Left forelimb (tissue), 1 donor: ENCODE measurements around the gene PHF11.
A peak's percentile ranks its signal among the peaks of the same experiment; 100 is the strongest.
"Not testable (repeated sequence)": the region's sequence is repeated elsewhere in the genome, so short reads cannot be mapped to it uniquely, and the experiment has no call there.

Experiments
- DNase-seq: peaks from one replicate; pipeline ENCODE4 v3.0.0-alpha.2; 2018; ENCODE audit warnings: low spot score

Gene PHF11

GRCh38 chr13:49495783-49496762, at the start of gene PHF11:
PHF11 (plus strand) TSS chr13:49495953; CDS start chr13:49496002, 49 bp downstream.
- peak; percentile 88 for DNase-seq

GRCh38 chr13:49446473-49446872, 49.3 kb upstream of the PHF11 start:
- no peak for DNase-seq

- no peak for DNase-seq
Observed at GRCh38 chr13:49448753-49449152, 47.0 kb upstream of the PHF11 start.

- DNase-seq = no peak
Observed at GRCh38 chr13:49450105-49450819, 45.5 kb upstream of the PHF11 start.

- no peak for DNase-seq
Observed at GRCh38 chr13:49452725-49453457, 42.9 kb upstream of the PHF11 start.

GRCh38 chr13:49453465-49453864, 42.3 kb upstream of the PHF11 start:
- no peak for DNase-seq

GRCh38 chr13:49454388-49455006, 41.3 kb upstream of the PHF11 start:
- DNase-seq = no peak

GRCh38 chr13:49455007-49455398, 40.8 kb upstream of the PHF11 start:
- DNase-seq = no peak

GRCh38 chr13:49456156-49456555, 39.6 kb upstream of the PHF11 start:
- no peak for DNase-seq

- no peak for DNase-seq
Observed at GRCh38 chr13:49457221-49457620, 38.5 kb upstream of the PHF11 start.

- no peak for DNase-seq
Observed at GRCh38 chr13:49459580-49459979, 36.2 kb upstream of the PHF11 start.

GRCh38 chr13:49464085-49464484, 31.7 kb upstream of the PHF11 start:
- DNase-seq = no peak

- DNase-seq = no peak
Observed at GRCh38 chr13:49464621-49465325, 31.0 kb upstream of the PHF11 start.

- DNase-seq = no peak
Observed at GRCh38 chr13:49466292-49466838, 29.4 kb upstream of the PHF11 start.

GRCh38 chr13:49472186-49472585, 23.6 kb upstream of the PHF11 start:
- DNase-seq = no peak

GRCh38 chr13:49476529-49476928, 19.2 kb upstream of the PHF11 start:
- no peak for DNase-seq

GRCh38 chr13:49481788-49482187, 14.0 kb upstream of the PHF11 start:
- DNase-seq = no peak

- DNase-seq = no peak
Observed at GRCh38 chr13:49488563-49488962, 7.2 kb upstream of the PHF11 start.

- no peak for DNase-seq
Observed at GRCh38 chr13:49494645-49495044, 1.1 kb upstream of the PHF11 start.

- DNase-seq = not testable (repeated sequence)
Observed at GRCh38 chr13:49496837-49497236, 1.1 kb downstream of the PHF11 start.

- no peak for DNase-seq
Observed at GRCh38 chr13:49497272-49497671, 1.5 kb downstream of the PHF11 start.
